T-helper 17 cell (primary cell): ENCODE measurements around the gene CILP. TPM values are rescaled to one million over a fixed set of nuclear protein-coding genes. Genes with fewer than 3 reads are reported as not detected.

Experiments
- ATAC-seq: fragments of 150-1000 bp; cut with Tn5 transposase; 2 replicates; pipeline ENCODE4 v1.10.0; 2021; ENCODE audit warnings: mild to moderate bottlenecking, moderate library complexity
- DNase-seq, 3 donors: peaks; one replicate each; pipeline versions ENCODE4 v3.0.0 to v3.0.0-alpha.2; 2020 to 2021
- H3K9me3 ChIP-seq: one replicate; pipeline ENCODE4 v1.7.0; 2013; ENCODE audit warnings: low read length, mild to moderate bottlenecking; ENCODE audit not compliant: control insufficient read depth, poor library complexity, severe bottlenecking
- H3K27ac Mint-ChIP-seq: one replicate; pipeline ENCODE4 v1.8.0; 2022; ENCODE audit warnings: mild to moderate bottlenecking, moderate library complexity, mixed read lengths
- H3K27me3 Mint-ChIP-seq: one replicate; pipeline ENCODE4 v1.8.0; 2022; ENCODE audit warnings: mixed read lengths
- H3K36me3 Mint-ChIP-seq: one replicate; pipeline ENCODE4 v1.8.0; 2022; ENCODE audit warnings: low read depth, mixed read lengths
- H3K4me1 Mint-ChIP-seq: one replicate; pipeline ENCODE4 v1.8.0; 2022; ENCODE audit warnings: mild to moderate bottlenecking, mixed read lengths
- H3K4me3 Mint-ChIP-seq: one replicate; pipeline ENCODE4 v1.8.0; 2022; ENCODE audit warnings: mild to moderate bottlenecking, moderate library complexity, mixed read lengths
- total RNA-seq, 4 donors: library from RNA in 2 of 4; stranded (reverse) in 2 of 4; gene quantifications; one replicate each; pipeline ENCODE4 v1.2.3 and lab custom pipeline; 2022 to 2026

Gene CILP
- total RNA-seq, 2 donors from 2014 or later, result 0.22 to 0.26 TPM

- DNase-seq (no peak), ATAC-seq (no peak)
- no peaks in the 10 kb centered on the region for H3K9me3 ChIP-seq
- no peak overlapping the region for H3K4me3 Mint-ChIP-seq
- H3K27ac Mint-ChIP-seq, result peak overlapping the region; percentile 62
- peaks cover 2% of the 10 kb centered on the region for H3K36me3 Mint-ChIP-seq
- no peaks in the 10 kb centered on the region for H3K27me3 Mint-ChIP-seq
- H3K4me1 Mint-ChIP-seq, result peaks cover 4% of the 10 kb centered on the region
These were observed 2.0 kb upstream of the CILP start for GRCh38 chr15:65213241-65213640.

- no peaks in the 10 kb centered on the region for H3K9me3 ChIP-seq
- DNase-seq (no peak), ATAC-seq (peak; percentile 53)
- Mint-ChIP-seq H3K27me3 (peaks cover 7% of the 10 kb centered on the region), H3K27ac (peak overlapping the region; percentile 62), H3K4me1 (peaks cover 3% of the 10 kb centered on the region), H3K36me3 (peaks cover under 1% of the 10 kb centered on the region), H3K4me3 (no peak overlapping the region)
These were observed 824 bp upstream of the CILP start for GRCh38 chr15:65212097-65212496.

- peaks cover 2% of the 10 kb centered on the region for H3K36me3 Mint-ChIP-seq
- ATAC-seq (no peak), DNase-seq (no peak)
- H3K4me3 Mint-ChIP-seq, result no peak overlapping the region
- peaks cover 10% of the 10 kb centered on the region for H3K27me3 Mint-ChIP-seq
- H3K9me3 ChIP-seq, result no peaks in the 10 kb centered on the region
- peaks cover 5% of the 10 kb centered on the region for H3K4me1 Mint-ChIP-seq
- H3K27ac Mint-ChIP-seq, result no peak overlapping the region
These were observed 259 bp upstream of the CILP start for GRCh38 chr15:65211482-65211982.

GRCh38 chr15:65209701-65210643 is 1.3 kb downstream of the CILP start:
- no peak overlapping the region for H3K27ac Mint-ChIP-seq
- H3K36me3 Mint-ChIP-seq, result peaks cover 2% of the 10 kb centered on the region
- H3K27me3 Mint-ChIP-seq, result peaks cover 15% of the 10 kb centered on the region
- no peak for ATAC-seq
- DNase-seq, result no peak
- peaks cover 5% of the 10 kb centered on the region for H3K4me1 Mint-ChIP-seq
- H3K9me3 ChIP-seq, result no peaks in the 10 kb centered on the region
- no peak overlapping the region for H3K4me3 Mint-ChIP-seq

- peaks cover 16% of the 10 kb centered on the region for H3K27me3 Mint-ChIP-seq
- H3K4me3 Mint-ChIP-seq, result no peak overlapping the region
- no peaks in the 10 kb centered on the region for H3K9me3 ChIP-seq
- DNase-seq (no peak), ATAC-seq (no peak)
- peaks cover 5% of the 10 kb centered on the region for H3K4me1 Mint-ChIP-seq
- H3K27ac Mint-ChIP-seq, result no peak overlapping the region
- H3K36me3 Mint-ChIP-seq, result peaks cover 2% of the 10 kb centered on the region
These were observed 2.6 kb downstream of the CILP start for GRCh38 chr15:65208647-65209046.

- Mint-ChIP-seq H3K27me3 (peaks cover 16% of the 10 kb centered on the region), H3K27ac (no peak overlapping the region), H3K4me1 (peaks cover 3% of the 10 kb centered on the region), H3K4me3 (no peak overlapping the region), H3K36me3 (peaks cover 2% of the 10 kb centered on the region)
- no peak for DNase-seq
- ATAC-seq, result no peak
- no peaks in the 10 kb centered on the region for H3K9me3 ChIP-seq
These were observed 3.9 kb downstream of the CILP start for GRCh38 chr15:65207280-65207840.

GRCh38 chr15:65206750-65207149 is 4.5 kb downstream of the CILP start:
- Mint-ChIP-seq H3K36me3 (peaks cover 2% of the 10 kb centered on the region), H3K4me1 (peaks cover 3% of the 10 kb centered on the region), H3K27me3 (peaks cover 16% of the 10 kb centered on the region), H3K4me3 (no peak overlapping the region), H3K27ac (no peak overlapping the region)
- DNase-seq, result no peak
- no peaks in the 10 kb centered on the region for H3K9me3 ChIP-seq
- no peak for ATAC-seq

- H3K27ac Mint-ChIP-seq, result no peak overlapping the region
- H3K9me3 ChIP-seq, result no peaks in the 10 kb centered on the region
- ATAC-seq (no peak), DNase-seq (no peak)
- peaks cover 6% of the 10 kb centered on the region for H3K36me3 Mint-ChIP-seq
- H3K4me1 Mint-ChIP-seq, result peaks cover 5% of the 10 kb centered on the region
- peaks cover 24% of the 10 kb centered on the region for H3K27me3 Mint-ChIP-seq
- H3K4me3 Mint-ChIP-seq, result no peak overlapping the region
These were observed 6.2 kb downstream of the CILP start for GRCh38 chr15:65204931-65205660.

GRCh38 chr15:65204236-65204930 is 6.9 kb downstream of the CILP start:
- peaks cover 6% of the 10 kb centered on the region for H3K36me3 Mint-ChIP-seq
- H3K27me3 Mint-ChIP-seq, result peaks cover 24% of the 10 kb centered on the region
- DNase-seq (no peak), ATAC-seq (no peak)
- no peaks in the 10 kb centered on the region for H3K9me3 ChIP-seq
- H3K27ac Mint-ChIP-seq, result no peak overlapping the region
- no peak overlapping the region for H3K4me3 Mint-ChIP-seq
- H3K4me1 Mint-ChIP-seq, result peaks cover 5% of the 10 kb centered on the region

GRCh38 chr15:65201918-65202317 is 9.4 kb downstream of the CILP start:
- Mint-ChIP-seq H3K4me3 (no peak overlapping the region), H3K27me3 (peaks cover 16% of the 10 kb centered on the region), H3K27ac (no peak overlapping the region), H3K36me3 (peaks cover 4% of the 10 kb centered on the region), H3K4me1 (peaks cover 2% of the 10 kb centered on the region)
- no peak for DNase-seq
- H3K9me3 ChIP-seq, result no peaks in the 10 kb centered on the region
- ATAC-seq, result no peak

- Mint-ChIP-seq H3K4me3 (no peak overlapping the region), H3K27ac (no peak overlapping the region), H3K4me1 (peaks cover 3% of the 10 kb centered on the region), H3K36me3 (peaks cover 4% of the 10 kb centered on the region), H3K27me3 (peaks cover 8% of the 10 kb centered on the region)
- DNase-seq (no peak), ATAC-seq (no peak)
- H3K9me3 ChIP-seq, result no peaks in the 10 kb centered on the region
These were observed 12.7 kb downstream of the CILP start for GRCh38 chr15:65198571-65198970.

- no peaks in the 10 kb centered on the region for H3K9me3 ChIP-seq
- Mint-ChIP-seq H3K4me1 (peaks cover 5% of the 10 kb centered on the region), H3K36me3 (peaks cover 4% of the 10 kb centered on the region), H3K4me3 (no peak overlapping the region), H3K27ac (no peak overlapping the region), H3K27me3 (peaks cover 8% of the 10 kb centered on the region)
- ATAC-seq, result no peak
- no peak for DNase-seq
These were observed 14.0 kb downstream of the CILP start for GRCh38 chr15:65197337-65197645.
